Ishikawa (cell line): ENCODE results near the gene PIGZ.

Experiments
- CEBPB ChIP-seq: IDR thresholded peaks from 2 replicates; pipeline ENCODE4 v1.6.1; 2012
- CREB1 ChIP-seq: IDR thresholded peaks from 2 replicates; pipeline ENCODE4 v1.6.1; 2012; ENCODE audit warnings: low read depth
- EGR1 ChIP-seq: IDR thresholded peaks from 2 replicates; pipeline ENCODE4 v1.6.1; 2012
- EP300 ChIP-seq: IDR thresholded peaks from 2 replicates; pipeline ENCODE4 v1.6.1; 2012; ENCODE audit warnings: borderline replicate concordance
- FOXM1 ChIP-seq: IDR thresholded peaks from 2 replicates; pipeline ENCODE4 v1.6.1; 2012; ENCODE audit warnings: low read depth, borderline replicate concordance
- NFIC ChIP-seq: IDR thresholded peaks from 2 replicates; pipeline ENCODE4 v1.6.1; 2012
- RAD21 ChIP-seq: IDR thresholded peaks from 2 replicates; pipeline ENCODE4 v1.6.1; 2012; ENCODE audit warnings: low read depth
- REST ChIP-seq: IDR thresholded peaks from 2 replicates; pipeline ENCODE4 v1.6.1; 2012; ENCODE audit warnings: low read depth, mild to moderate bottlenecking
- TAF1 ChIP-seq: IDR thresholded peaks from 2 replicates; pipeline ENCODE4 v1.6.1; 2012; ENCODE audit warnings: low read depth, mild to moderate bottlenecking
- TCF12 ChIP-seq: IDR thresholded peaks from 2 replicates; pipeline ENCODE4 v1.6.1; 2012; ENCODE audit warnings: low read depth
- TEAD4 ChIP-seq: IDR thresholded peaks from 2 replicates; pipeline ENCODE4 v1.6.1; 2012
- YY1 ChIP-seq: IDR thresholded peaks from 2 replicates; pipeline ENCODE4 v1.6.1; 2012; ENCODE audit warnings: low read depth
- ZBTB7A ChIP-seq: IDR thresholded peaks from 2 replicates; pipeline ENCODE4 v1.6.1; 2012; ENCODE audit warnings: low read depth
- TF ChIP-seq, protein P1 (sequence below): IDR thresholded peaks from 2 replicates; pipeline ENCODE4 v1.6.1; 2012
- TF ChIP-seq, protein P2 (sequence below): IDR thresholded peaks from 2 replicates; pipeline ENCODE4 v1.6.1; 2012

PIGZ gene

GRCh38 chr3:196985954-196986885, 17.6 kb upstream of the PIGZ start:
- no peak for TF ChIP-seq REST
- 0 out of 2 replicates have a peak, but pooled peaks have one; percentile 5 for TF ChIP-seq CEBPB

DNA sequence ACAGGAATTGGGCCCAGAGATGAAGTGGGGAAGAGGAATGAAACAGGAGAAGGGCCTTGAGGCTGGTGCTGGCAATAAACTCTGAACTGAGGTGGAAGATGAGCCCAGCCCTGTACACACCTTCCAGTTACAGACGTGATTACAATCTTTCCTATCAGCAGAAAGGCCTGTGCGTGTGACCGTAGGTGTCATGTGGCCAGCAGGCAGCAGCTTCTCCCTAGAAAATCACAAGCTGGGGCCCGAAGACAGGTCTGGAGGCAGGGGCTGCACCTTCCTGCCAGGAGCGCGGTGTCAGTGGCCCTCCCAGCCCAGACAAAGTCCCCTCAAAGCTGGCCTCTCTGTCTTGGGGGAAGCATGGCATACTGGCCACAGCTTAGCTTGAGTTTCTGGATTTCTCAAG, 16.7 kb upstream of the PIGZ start:
- TF ChIP-seq, protein P1, sequence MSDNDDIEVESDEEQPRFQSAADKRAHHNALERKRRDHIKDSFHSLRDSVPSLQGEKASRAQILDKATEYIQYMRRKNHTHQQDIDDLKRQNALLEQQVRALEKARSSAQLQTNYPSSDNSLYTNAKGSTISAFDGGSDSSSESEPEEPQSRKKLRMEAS: no peak
- TF ChIP-seq EP300 (no peak), CEBPB (no peak), EGR1 (no peak), TCF12 (no peak), CREB1 (no peak), TAF1 (no peak), NFIC (no peak), ZBTB7A (no peak), TEAD4 (no peak), RAD21 (no peak), REST (no peak), YY1 (no peak), FOXM1 (no peak)
- TF ChIP-seq, protein P2, sequence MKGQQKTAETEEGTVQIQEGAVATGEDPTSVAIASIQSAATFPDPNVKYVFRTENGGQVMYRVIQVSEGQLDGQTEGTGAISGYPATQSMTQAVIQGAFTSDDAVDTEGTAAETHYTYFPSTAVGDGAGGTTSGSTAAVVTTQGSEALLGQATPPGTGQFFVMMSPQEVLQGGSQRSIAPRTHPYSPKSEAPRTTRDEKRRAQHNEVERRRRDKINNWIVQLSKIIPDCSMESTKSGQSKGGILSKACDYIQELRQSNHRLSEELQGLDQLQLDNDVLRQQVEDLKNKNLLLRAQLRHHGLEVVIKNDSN: no peak

DNA sequence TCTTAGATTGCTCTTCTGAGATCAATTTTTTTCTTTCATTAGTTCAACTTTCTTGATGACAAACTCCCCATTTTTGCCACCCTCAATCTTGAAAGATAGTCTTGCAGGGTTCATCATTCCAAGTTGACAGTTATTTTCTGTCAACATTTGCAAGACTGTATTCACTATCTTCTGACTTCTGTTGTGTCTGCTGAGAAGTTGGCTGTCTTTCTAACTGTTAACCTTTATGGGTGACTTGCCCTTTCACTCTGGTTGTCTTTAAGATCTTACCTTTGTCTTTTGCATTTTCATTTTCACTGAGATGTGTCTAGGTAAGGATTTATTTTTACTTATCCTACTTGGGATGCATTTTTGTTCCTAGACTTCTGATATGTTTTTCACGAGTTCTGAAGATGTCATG, 14.6 kb upstream of the PIGZ start:
- TF ChIP-seq EGR1: no peak
- TF ChIP-seq, protein P1: no peak
- no peak for TF ChIP-seq TAF1
- TF ChIP-seq CREB1: no peak

- TF ChIP-seq CREB1: no peak
- no peak for TF ChIP-seq TEAD4
- TF ChIP-seq CEBPB: no peak
- TF ChIP-seq, protein P1: no peak
- no peak for TF ChIP-seq EGR1
- TF ChIP-seq RAD21: no peak
Measured at GRCh38 chr3:196981657-196982056, 13.0 kb upstream of the PIGZ start.

GRCh38 chr3:196979545-196979944, 10.9 kb upstream of the PIGZ start:
- TF ChIP-seq REST (no peak), RAD21 (no peak), ZBTB7A (no peak), TAF1 (no peak), TCF12 (no peak), CEBPB (no peak), TEAD4 (no peak), EGR1 (no peak), FOXM1 (no peak), YY1 (no peak), EP300 (no peak), CREB1 (no peak), NFIC (no peak)
- TF ChIP-seq, protein P2: no peak
- TF ChIP-seq, protein P1: no peak
